TTC549 (cell line): ENCODE measurements around the gene TBL3.
"Not testable (repeated sequence)": the region's sequence is repeated elsewhere in the genome, so short reads cannot be mapped to it uniquely, and the experiment has no call there.

Experiments used
- FAIRE-seq: peaks from 2 replicates; lab custom pipeline; 2012; peaks lifted over from hg19 to GRCh38; lab: Jason Lieb, UNC

The TBL3 gene

DNA sequence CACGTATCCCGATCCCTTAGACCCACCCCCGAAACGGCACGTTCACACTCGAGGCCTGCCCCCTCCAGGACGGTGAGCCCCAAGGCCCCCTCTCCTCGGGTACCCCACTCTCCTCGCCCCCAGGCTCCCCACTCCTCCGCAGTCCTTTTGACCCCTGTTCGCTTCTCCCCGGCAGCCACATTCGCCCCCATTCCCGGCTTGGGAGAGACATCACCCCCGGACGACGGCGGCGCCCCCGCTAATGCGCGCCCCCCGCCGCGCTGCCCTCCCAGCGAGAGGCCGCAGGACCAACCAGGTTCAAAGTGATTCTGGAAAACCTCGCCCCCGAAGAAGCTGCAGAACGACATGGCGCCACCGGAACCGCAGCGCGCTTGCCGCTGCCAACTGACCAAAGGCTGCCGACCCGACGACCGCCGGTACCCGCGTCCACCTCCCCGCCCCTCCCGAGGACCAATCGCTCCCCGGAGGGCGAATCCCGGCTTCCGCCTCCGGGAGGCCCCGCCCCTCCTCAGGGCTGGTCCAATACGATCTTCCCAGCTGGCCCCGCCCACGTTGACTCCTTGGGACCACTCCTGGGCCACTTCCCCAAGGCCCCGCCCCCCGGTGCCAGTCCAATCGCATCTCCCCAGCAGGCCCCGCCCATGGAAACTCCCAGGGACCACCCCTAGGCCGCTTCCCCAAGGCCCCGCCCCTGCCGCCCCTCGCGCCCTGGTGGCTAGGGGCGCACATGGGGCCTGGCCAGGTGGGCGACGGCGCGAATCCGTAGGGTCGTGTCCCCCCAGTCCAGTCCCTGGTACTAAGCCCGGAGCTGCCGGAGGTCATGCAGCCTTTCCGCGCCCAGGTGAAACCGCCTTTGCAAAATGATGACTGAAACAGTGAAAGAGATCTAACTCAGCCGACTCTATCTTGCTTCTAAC is 28.8 kb upstream of the TBL3 start, which contains the start of gene MSRB1:
Gene MSRB1, minus strand, starts transcription at position 390 of the 917 bp plus-strand sequence. Its CDS starts 43 bp downstream, at position 347.
- FAIRE-seq, result peak; percentile 88

DNA sequence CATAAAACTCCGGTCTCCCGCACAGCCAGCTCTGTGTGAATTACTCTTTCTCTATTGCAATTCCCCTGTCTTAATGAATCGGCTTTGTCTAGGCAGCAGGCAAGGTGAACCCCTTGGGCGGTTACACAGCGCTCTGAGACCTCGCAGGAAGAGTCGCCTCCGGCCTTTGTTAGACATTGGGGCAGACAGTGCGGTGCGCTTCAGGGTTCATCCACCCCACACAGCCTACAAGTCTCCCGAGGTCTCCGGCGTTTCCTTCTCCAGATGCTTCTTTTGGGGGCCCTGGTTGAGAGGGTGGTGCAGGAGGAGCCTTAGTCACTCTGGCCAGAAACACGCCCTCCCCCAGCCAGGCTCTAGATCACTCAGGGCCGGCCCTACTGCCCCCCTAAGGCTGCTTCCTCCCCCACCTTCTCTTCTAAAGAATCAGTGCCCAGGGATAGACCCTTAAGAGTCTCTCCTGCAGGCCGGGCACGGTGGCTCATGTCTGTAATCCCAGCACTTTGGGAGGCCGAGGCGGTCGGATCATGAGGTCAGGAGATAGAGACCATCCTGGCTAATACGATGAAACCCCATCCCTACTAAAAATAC is 27.1 kb upstream of the TBL3 start:
- no peak for FAIRE-seq

DNA sequence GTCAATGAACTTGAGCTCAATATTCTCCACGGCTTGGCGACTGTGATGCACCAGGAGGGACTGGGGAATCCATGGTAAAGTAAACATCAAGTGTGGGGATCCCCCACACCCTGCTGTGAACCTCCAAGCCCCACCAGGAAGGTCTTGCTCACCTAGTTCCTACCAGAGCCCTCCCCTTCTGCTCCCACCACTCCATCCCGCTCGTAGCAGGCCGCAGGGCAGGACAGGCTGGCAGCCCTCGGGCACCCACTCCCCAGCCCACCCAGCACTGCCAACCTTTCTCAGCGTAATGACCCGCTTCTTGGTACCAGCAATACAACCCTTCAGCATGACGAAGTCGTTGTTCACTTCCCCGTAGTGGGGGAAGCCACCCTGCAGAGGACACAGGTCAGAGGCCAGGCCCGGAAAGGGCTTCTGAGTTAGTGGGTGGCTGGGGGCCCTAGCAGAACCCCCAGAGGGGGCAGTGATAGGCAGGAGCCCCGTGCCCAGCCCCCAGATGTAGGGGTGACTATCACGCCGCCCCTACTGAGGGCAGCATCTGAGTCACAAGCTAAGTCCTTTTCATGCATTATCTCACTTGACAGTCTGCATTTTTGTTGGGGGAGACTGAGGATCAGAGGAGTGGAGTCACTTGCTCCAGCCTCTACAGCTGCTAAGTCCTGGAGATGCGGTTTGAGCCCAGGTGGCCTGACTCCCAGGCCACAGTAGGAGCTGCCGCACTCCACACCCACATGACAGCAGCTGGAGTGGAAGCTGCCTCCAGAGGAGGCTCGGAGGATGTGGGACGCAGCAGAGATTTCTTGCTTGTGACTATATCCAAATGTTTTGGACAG is 26.1 kb upstream of the TBL3 start:
- FAIRE-seq, result no peak

DNA sequence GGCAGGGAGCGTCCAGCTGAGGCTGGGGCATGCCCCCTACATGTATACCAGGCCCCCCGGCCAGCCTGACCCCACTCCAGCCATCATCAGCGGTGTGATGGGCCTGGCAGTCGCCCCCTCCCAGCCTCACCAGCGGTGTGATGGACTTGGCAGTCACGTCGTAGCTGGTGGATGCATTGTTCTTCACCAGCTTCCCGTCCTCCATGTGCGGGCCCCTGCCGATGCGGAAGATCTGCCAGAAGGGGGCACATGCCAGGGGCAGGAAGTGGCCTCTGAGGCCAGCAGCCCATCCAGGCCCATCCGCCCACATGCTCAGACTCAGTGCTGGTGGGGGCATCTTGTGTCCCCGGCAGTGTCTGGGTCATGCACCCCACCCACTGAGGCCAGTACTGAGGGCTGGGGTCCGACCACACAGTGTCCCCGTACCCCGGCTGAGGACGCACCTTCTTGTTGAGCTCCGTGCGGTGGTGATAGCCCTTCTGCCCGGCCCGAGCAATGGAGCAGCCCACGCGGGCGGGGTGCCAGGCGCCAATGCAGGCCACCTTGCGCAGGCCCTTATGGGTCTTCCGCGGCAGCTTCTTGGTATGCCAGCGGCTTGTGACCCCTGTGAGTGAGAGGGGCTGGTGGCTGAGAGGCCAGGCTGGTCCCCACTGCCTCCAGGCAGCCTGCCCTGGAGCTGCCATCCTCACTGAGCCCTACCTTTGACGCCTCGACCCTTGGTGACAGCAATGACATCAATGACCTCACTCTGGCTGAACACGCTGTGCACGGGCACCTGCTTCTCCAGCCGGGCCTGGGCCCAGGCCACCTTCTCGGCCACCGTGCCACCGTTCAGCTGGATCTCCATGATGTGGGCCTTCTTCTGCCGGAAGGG is 25.1 kb upstream of the TBL3 start:
- FAIRE-seq, result no peak

DNA sequence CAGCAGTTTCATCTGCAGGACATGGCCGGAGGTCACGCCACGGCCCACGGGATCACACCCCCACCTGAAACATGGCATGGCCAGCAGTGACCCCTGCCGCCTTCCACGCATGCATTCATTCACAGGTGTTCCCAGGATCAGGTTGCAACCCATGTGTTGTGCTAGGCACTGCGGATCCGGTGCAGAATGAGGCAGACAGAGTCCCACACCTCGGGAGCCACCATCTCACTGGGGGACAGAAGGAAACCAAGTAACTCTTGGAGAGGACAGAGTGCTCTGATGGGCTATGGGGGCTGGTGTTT is 24.5 kb upstream of the TBL3 start:
- FAIRE-seq, result no peak

DNA sequence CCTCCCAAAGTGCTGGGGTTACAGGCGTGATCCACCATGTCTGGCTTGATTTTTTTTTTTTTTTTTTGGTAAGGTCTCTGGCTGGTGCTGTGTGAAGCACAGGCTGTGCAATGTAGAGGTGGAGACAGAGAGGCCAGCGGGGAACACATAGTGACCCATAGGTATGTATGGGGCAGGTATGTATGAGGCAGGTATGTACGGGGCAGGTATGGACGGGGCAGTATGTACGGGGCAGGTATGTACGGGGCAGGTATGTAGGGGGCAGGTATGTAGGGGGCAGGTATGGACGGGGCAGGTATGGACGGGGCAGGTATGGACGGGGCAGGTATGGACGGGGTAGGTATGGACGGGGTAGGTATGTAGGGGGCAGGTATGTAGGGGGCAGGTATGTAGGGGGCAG is 22.3 kb upstream of the TBL3 start:
- no peak for FAIRE-seq

DNA sequence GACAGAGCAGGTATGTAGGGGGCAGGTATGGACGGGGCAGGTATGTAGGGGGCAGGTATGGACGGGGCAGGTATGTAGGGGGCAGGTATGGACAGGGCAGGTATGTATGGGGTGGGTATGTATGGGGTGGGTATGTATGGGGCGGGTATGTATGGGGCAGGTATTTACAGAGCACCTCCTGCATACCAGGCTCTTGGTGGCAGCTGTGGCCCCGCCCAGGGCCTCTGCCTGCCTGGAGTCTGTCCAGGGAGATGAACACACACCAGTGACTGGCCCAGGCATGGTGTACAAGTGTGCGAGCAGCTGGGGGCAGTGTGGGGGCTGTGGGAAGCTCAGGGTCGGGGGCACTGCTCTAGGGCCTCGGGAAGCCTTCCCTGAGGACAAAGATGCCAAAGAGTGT is 21.8 kb upstream of the TBL3 start:
- FAIRE-seq, result no peak

DNA sequence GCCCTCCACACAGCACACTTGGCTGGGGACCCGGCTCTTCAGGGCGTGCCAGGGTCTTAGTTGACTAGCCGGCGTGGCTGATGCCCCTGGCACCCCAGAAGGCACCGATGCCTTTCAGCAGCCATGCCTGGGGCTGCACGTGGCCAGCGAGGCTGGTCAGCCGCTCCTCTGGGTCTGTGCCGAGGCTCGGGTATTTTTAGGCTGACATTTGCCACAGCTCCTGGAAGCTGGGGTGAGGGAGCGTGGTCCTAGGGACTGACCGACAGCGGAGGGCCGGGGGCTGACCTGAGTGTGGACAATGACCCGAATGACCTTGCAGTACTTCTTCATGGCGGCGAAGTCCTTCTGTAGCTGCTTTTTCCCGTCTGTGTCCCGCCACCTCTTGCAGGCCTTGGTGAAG is 21.3 kb upstream of the TBL3 start:
- no peak for FAIRE-seq

DNA sequence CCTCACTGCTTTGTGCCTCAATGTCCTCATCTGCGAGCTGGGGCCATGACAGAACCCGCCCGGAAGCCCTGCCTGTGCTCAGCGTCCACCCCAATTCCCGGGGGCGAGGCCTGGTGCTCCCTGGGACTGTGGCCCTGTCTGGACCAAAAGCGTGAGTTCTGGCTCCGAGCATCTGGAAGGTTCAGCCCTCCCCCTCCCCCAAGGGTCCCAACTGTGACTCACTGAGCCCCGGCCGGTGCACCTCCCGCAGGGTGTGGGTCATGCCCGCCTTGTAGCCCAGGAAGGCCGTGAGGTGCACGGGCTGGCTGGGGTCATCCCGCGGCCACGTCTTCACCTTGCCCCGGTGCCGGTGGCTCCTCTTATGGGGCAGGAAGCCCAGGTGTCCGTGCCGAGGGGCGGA is 18.1 kb upstream of the TBL3 start:
- no peak for FAIRE-seq

DNA sequence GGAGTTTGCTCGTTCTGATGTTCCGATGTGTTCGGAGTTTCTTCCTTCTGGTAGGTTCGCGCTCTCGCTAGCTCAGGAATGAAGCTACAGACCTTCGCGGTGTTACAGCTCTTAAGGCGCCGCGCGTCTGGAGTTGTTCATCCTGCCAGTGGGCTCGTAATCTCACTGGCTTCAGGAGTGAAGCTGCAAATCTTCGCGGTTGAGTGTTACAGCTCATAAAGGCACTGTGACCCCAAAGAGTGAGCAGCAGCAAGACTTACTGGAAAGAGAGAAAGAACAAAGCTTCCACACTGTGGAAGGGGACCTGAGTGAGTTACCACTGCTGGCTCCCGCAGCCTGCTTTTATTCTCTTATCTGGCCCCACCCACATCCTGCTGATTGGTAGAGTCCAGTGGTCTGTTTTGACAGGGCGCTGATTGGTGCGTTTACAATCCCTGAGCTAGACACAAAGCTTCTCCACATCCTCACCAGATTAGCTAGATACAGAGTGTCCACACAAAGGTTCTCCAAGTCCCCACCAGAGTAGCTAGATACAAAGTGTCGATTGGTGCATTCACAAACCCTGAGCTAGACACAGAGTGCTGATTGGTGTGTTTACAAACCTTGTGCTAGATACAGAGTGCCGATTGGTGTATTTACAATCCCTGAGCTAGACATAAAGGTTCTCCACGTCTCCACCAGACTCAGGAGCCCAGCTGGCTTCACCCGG is 14.3 kb upstream of the TBL3 start:
- FAIRE-seq, result not testable (repeated sequence)

DNA sequence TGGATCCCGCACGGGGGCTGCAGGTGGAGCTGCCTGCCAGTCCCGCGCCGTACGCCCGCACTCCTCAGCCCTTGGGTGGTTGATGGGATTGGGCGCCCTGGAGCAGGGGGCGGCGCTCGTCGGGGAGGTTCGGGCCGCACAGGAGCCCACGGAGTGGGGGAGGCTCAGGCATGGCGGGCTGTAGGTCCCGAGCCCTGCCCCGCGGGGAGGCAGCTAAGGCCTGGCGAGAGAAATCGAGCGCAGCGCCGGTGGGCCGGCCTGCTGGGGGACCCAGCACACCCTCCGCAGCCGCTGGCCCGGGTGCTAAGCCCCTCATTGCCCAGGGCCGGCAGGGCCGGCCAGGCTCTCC is 13.7 kb upstream of the TBL3 start:
- FAIRE-seq, result not testable (repeated sequence)

DNA sequence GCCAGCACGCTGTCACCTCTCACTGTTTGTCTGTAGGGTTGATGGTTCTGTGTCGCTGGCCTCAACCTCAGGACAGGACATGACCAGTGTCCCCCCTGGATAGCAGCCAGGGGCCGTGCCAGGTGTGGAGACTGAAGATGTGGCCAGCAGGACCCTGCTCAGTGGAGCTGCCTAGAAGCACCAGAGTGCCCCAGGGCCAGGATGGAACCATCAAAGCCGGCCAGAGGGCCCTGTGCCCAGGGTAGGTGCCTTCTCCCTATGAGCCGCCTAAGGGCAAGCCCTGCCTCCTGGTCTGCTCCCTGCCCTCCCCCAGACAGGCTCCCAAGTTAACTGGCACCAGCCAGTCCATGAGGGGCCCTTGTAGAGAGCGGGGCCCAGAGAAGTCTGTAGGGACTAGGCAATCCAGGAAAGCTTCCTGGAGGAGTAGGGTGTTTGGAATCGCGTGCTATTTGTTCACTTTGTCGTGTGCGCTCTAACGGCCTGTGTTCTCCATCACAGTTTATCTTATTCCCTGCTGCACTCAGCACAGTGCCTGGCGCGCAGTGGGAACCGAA is 13.1 kb upstream of the TBL3 start:
- FAIRE-seq, result no peak

DNA sequence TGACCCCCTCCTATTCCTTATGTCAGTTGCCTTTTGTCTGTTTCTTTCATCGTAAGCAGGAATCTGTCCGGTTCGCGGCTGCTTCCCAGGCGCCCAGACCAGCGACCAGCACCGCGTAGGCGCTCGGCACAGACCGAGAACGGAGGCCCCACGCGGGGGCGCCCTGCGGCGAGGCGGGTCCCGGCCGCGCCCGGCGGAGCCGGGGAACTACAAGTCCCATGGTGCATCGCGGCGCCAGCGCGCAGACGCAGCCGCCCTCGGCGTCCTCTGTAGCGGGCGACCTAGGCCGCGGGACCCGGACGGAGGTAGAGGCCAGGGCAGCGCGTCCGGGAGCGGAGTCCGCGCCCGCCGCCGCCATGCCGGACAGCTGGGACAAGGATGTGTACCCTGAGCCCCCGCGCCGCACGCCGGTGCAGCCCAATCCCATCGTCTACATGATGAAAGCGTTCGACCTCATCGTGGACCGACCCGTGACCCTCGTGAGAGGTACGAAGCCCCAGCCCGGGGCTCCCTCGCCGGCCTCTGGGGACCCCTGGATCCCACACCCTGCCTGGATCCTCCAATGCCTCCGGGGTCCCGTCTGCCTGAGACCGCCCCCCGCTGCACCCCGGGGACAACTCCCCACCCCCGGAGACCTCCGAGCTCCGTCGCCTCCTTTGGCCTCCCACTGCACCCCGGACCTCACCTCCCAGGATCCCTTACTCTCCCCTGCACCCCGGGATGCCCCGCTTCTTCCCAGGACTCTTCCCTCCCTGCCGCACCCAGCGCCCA is 12.4 kb upstream of the TBL3 start, which contains the start of gene NDUFB10:
Gene NDUFB10, plus strand, starts transcription at position 270 of the 771 bp plus-strand sequence. Its CDS starts 87 bp downstream, at position 357.
- FAIRE-seq, result no peak

DNA sequence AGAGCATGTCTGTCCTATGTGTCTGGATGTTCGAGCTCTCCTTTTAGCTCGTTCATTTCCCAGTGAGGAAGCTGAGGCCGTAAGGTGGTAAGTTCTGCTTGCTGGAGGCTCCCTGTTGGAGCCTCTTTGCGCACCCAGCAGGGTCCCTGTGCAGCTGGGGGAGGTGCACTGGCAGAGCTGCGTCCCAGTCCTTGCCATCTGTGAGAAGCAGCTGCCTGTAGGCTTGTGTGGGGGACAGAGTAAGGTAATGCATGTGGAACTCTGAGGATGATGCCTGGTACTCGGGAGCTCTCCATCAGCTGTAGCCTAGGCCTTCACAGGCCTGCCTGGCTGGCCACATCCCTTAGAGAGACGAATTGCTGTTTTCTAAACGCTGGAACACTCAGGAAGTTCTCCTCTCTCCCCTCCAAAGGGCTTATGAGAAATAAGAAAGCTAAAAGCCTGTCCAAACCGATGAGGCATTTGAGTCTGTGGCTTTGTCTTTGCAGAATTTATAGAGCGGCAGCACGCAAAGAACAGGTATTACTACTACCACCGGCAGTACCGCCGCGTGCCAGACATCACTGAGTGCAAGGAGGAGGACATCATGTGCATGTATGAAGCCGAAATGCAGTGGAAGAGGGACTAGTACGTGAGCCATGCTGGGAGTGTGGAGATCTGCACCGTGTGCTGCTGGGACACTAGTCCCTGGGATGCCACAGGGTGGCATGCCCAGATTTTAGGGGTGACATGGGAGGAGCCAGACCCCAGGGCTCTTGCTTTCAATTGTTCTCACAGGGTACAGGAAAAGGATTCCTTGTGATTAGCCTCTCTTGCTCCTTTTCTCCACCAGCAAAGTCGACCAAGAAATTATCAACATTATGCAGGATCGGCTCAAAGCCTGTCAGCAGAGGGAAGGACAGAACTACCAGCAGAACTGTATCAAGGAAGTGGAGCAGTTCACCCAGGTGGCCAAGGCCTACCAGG is 10.9 kb upstream of the TBL3 start:
- FAIRE-seq, result peak; percentile 53

DNA sequence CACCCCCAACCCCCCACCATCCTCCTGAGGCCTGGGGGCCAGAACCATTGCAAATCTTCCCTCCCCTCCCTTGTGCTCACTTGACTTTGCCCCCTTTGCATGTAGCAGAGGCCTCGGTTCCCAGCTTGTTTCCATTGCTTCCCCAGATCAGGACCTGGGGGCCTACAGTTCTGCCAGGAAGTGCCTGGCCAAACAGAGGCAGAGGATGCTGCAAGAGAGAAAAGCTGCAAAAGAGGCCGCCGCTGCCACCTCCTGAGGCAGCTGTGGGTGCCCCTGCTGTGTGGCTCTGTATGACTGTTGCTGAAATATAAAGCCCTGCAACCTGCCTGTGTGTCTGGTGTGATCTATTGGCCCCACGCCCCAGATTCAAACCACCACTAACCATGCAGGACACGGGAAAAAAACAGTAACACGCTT is 10.2 kb upstream of the TBL3 start:
- no peak for FAIRE-seq

DNA sequence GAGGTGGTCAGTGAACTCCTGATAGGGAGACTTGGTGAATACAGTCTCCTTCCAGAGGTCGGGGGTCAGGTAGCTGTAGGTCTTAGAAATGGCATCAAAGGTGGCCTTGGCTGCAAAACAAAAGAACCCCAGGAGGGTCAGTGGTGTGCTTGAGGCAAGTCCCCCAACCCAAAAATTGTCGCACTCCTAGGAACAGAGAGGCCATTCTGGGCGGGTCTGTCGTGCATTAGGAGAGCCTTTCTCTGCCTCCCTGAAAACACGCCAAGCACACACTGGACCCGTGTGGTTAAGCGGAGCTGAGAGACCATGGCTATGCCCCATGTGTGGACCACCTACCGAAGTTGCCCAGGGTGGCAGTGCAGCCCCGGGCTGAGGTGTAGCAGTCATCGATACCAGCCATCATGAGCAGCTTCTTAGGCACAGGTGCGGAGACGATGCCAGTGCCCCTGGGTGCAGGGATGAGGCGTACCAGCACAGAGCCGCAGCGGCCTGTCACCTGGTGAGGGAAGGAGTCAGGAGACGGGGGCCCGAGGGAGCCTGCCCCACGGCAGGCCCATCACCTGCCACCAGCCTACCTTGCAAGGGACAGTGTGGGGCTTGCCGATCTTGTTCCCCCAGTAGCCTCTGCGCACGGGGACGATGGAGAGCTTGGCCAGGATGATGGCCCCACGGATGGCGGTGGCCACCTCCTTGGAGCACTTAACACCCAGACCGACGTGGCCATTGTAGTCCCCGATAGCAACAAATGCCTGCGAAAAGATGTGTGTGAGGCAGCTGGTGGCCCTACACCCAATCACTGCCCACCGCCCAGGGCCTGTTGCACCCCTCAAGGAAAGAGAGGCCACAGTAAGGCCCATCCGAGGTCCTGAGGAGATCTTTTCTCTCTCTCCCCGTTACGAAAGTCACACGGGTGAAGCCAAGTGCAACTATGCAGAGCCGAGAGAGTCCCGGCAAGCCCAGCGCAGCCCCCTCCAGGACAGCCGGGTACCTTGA is 9.4 kb upstream of the TBL3 start:
- FAIRE-seq, result not testable (repeated sequence)

DNA sequence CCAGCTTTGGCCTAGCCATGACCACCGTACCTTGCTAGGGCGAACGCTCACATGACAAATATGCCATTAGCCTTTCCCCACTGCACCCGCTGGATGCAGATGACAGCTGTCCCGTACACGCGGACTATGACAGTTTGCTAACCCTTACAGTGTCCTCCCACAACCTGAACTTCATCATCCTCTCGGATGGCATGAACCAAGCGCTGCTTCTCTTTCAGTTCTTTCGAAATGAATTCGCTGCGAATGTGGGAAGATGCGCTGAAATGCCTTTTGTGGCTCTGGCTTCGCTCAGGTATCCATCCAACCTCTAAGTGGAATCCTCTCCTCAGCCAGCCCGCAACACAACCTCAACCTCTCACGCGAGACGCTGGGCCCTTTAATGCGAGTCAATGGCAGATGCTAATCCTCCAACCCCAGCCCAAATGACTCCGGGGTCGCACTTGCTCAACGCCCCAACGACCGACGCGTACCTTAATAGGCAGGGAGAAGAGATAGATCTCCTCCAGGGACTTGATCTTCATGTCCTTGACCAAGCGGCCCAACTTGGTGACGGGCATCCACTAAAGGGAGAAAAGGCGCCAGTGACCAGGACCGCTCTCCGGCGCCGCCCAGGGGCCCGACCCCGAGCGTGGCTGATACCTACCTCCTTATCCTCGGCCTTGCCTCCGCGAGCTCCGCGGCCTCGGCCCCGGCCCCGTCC is 7.9 kb upstream of the TBL3 start:
- no peak for FAIRE-seq
